Stimulated activated CD4-positive, alpha-beta T cell treated with anti-CD3 and anti-CD28 coated beads, Interleukin-15, amount 100 ng/mL, for 1 hour (primary cell): ENCODE results near the gene GLIPR2.
"Not testable (repeated sequence)": the region's sequence is repeated elsewhere in the genome, so short reads cannot be mapped to it uniquely, and the experiment has no call there.

ENCODE experiments used
- DNase-seq, 2 donors: peaks; one replicate each; pipeline ENCODE4 v3.0.0-alpha.2; 2020; ENCODE audit warnings: low read depth in 1 of 2, low spot score in 1 of 2

The GLIPR2 gene

GRCh38 chr9:36121971-36122370 is 14.6 kb upstream of the GLIPR2 start:
- no peak for DNase-seq

- no peak for DNase-seq
Measured at GRCh38 chr9:36123515-36123914, 13.0 kb upstream of the GLIPR2 start.

GRCh38 chr9:36125062-36125855 is 11.3 kb upstream of the GLIPR2 start:
- no peak for DNase-seq

GRCh38 chr9:36126016-36126730 is 10.4 kb upstream of the GLIPR2 start:
- DNase-seq, result no peak

GRCh38 chr9:36127652-36128244 is 8.8 kb upstream of the GLIPR2 start:
- DNase-seq, result no peak

GRCh38 chr9:36128349-36128748 is 8.2 kb upstream of the GLIPR2 start:
- no peak for DNase-seq

GRCh38 chr9:36129139-36129538 is 7.4 kb upstream of the GLIPR2 start:
- no peak for DNase-seq

- not testable (repeated sequence) for DNase-seq
Measured at GRCh38 chr9:36131666-36132065, 4.9 kb upstream of the GLIPR2 start.

- no peak for DNase-seq
Measured at GRCh38 chr9:36132086-36132485, 4.4 kb upstream of the GLIPR2 start.

- DNase-seq, result no peak
Measured at GRCh38 chr9:36134761-36135505, 1.6 kb upstream of the GLIPR2 start.

GRCh38 chr9:36135741-36136271 is 727 bp upstream of the GLIPR2 start:
- DNase-seq, result no peak

GRCh38 chr9:36136894-36137391 is 410 bp downstream of the GLIPR2 start:
- peak in 1 of 2 donors; percentile 31 for DNase-seq

- DNase-seq, result no peak
Measured at GRCh38 chr9:36137392-36138004, 965 bp downstream of the GLIPR2 start.

- no peak for DNase-seq
Measured at GRCh38 chr9:36138496-36138895, 2.0 kb downstream of the GLIPR2 start.

- DNase-seq, result no peak
Measured at GRCh38 chr9:36138901-36139300, 2.4 kb downstream of the GLIPR2 start.

GRCh38 chr9:36140086-36141084 is 3.9 kb downstream of the GLIPR2 start:
- DNase-seq, result no peak

- DNase-seq, result no peak
Measured at GRCh38 chr9:36141288-36141687, 4.8 kb downstream of the GLIPR2 start.

GRCh38 chr9:36141761-36142160 is 5.2 kb downstream of the GLIPR2 start:
- no peak for DNase-seq

- DNase-seq, result no peak
Measured at GRCh38 chr9:36142510-36143244, 6.1 kb downstream of the GLIPR2 start.
